ENCODE results near the gene EIF3B.
"Not testable (repeated sequence)": the region's sequence is repeated elsewhere in the genome, so short reads cannot be mapped to it uniquely, and the experiment has no call there.

EIF3B gene

DNA sequence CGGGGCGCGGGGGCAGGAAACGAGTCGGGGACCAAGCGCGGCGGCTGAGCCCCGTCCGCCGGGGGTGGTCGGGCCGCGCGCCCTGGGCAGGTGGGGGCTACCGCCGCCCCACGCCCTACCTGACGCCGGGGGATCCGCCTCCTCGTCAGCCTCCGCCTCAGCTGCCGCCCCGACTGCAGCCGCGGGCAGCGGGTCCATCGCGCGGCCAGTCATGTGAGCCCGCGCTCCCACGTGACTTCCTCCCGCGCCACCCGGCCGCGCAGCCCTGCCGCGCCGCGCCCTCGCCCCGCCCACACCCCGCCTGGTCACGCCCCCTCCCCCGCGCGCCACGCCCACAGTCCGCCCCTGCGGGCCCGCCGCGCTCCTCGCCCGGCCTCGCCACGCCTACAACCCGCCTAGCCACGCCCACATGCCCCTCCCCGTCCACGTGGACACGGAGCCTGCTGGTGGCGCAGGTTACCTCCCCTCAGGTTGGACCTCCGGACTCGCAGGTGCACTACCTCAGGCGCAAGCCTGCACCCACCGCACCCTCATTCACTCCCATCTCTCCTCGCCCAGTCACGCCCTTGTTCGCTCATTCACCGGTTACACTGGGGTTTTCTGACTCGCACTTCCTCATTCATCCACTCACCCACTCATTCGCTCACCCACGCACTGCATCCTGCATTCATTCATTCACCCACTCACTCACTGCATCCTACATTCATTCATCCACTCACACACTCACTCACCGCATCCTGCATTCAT is 40.2 kb upstream of the EIF3B start, which contains the start of gene SNX8:
Gene SNX8 (minus strand): TSS at position 233 of the 747 bp plus-strand sequence. CDS start 20 bp downstream, at position 213.
- peak within 1 kb of the TSS; percentile 86 for H3K4me3 ChIP-seq (replicated peaks; ENCODE audit: low read depth, low read length)
- TF ChIP-seq, protein P1, sequence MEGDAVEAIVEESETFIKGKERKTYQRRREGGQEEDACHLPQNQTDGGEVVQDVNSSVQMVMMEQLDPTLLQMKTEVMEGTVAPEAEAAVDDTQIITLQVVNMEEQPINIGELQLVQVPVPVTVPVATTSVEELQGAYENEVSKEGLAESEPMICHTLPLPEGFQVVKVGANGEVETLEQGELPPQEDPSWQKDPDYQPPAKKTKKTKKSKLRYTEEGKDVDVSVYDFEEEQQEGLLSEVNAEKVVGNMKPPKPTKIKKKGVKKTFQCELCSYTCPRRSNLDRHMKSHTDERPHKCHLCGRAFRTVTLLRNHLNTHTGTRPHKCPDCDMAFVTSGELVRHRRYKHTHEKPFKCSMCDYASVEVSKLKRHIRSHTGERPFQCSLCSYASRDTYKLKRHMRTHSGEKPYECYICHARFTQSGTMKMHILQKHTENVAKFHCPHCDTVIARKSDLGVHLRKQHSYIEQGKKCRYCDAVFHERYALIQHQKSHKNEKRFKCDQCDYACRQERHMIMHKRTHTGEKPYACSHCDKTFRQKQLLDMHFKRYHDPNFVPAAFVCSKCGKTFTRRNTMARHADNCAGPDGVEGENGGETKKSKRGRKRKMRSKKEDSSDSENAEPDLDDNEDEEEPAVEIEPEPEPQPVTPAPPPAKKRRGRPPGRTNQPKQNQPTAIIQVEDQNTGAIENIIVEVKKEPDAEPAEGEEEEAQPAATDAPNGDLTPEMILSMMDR (IDR thresholded peaks at IDR 0.05; ENCODE audit: low read depth, low read length, missing control alignments): no peak
- DNase-seq (ENCODE audit: extremely low read depth, low read depth): no peak

DNA sequence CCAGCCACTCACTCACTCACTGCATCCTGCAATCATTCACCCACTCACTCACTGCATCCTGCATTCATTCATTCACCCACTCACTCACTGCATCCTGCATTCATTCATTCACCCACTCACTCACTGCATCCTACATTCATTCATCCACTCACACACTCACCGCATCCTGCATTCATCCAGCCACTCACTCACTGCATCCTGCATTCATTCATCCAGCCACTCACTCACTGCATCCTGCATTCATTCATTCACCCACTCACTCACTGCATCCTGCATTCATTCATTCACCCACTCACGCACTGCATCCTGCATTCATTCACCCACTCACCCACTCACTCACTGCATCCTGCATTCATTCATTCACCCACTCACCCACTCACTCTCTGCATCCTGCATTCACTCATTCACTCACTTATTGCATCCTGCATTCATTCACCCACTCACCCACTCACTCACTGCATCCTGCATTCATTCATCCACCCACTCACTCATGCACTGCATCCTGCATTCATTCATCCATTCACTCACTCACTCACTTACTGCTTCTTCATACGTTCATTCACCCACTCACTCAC is 39.6 kb upstream of the EIF3B start:
- not testable (repeated sequence) for H3K4me3 ChIP-seq (replicated peaks; ENCODE audit: low read depth, low read length); DNase-seq (ENCODE audit: extremely low read depth, low read depth)

DNA sequence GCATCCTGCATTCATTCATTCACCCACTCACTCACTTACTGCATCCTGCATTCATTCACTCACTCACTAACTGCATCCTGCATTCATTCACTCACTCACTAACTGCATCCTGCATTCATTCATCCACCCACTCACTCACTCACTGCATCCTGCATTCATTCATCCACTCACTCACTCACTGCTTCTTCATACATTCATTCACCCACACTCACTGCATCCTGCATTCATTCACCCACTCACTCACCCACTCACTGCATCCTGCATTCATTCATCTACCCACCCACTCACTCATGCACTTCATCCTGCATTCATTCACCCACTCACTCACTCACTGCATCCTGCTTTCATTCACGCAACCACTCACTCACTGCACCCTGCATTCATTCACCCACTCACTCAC is 38.8 kb upstream of the EIF3B start:
- no peak for DNase-seq (ENCODE audit: extremely low read depth, low read depth)
- H3K4me3 ChIP-seq (replicated peaks; ENCODE audit: low read depth, low read length): no peak overlapping the region
- TF ChIP-seq, protein P1 (IDR thresholded peaks at IDR 0.05; ENCODE audit: low read depth, low read length, missing control alignments): no peak

DNA sequence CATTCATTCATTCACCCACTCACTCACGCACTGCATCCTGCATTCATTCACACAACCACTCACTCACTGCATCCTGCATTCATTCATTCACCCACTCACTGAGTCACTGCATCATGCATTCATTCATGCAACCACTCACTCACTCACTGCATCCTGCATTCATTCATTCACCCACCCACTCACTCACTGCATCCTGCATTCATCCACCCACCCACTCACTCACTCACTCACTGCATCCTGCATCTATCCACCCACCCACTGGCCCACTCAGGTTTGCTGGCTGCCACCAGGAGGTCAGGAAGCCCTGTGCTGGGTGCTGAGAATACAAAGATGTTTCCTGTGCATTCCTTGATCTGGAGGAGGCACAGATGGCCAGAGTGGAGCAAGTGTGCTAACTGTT is 38.0 kb upstream of the EIF3B start:
- no peak for DNase-seq (ENCODE audit: extremely low read depth, low read depth)
- H3K4me3 ChIP-seq (replicated peaks; ENCODE audit: low read depth, low read length): no peak overlapping the region
- TF ChIP-seq, protein P1 (IDR thresholded peaks at IDR 0.05; ENCODE audit: low read depth, low read length, missing control alignments): no peak

DNA sequence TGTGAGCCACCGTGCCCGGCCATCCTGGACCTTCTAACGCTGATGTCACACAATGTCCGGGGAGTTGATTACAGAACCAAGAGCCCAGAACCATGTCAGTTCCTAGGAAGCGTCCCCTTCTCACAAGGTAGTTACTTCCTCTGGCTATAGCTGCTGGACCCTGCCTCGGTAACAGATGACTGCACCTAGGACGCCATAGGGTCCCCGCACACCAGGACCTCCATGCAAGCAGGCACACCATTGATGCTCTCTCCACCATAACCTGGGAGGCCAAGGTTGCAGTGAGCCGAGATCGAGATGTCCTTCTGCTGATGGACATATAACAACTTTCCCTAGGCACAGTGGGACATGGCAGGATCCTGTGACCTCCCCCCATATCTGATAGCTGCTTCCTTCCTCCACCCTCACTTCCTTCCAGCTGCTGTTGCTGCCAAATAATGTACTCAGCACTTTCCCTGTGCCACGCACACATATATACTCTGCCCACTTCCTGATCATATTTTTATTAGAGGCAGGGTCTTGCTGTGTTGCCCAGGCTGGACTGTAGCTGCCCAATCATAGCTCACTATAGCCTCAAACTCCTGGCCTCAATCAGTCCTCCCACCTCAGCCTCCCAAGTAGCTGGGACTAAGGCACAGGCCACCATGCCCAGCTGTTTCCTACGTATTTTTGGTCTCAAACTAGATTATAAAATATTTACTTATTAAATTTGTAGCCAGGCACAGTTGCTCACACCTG is 36.9 kb upstream of the EIF3B start:
- TF ChIP-seq, protein P1 (IDR thresholded peaks at IDR 0.05; ENCODE audit: low read depth, low read length, missing control alignments): no peak

DNA sequence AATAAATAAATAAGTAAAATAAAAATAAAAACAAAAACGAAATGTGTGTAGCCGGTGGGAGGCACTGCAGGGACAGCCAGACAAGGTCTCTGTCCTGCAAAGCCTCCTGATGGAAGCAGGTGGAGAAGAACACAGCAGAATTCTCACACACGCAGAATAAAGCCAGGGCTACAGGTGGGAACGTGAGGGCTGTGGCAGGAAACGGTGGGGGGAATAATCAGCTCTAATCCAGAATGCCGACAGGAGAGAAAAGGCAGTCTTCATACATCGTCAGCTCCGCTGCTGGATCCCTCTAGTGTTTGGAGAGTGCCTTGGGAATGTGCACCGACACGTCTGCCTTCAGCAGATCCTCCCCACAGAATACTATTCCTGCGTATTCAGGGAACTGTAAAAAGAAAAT is 33.6 kb upstream of the EIF3B start:
- TF ChIP-seq, protein P1 (IDR thresholded peaks at IDR 0.05; ENCODE audit: low read depth, low read length, missing control alignments): peak; percentile 18
- no peak for DNase-seq (ENCODE audit: extremely low read depth, low read depth)
- H3K4me3 ChIP-seq (replicated peaks; ENCODE audit: low read depth, low read length): no peak overlapping the region

More for the DNA sequence above, 36.9 kb upstream of the EIF3B start:
- no peak overlapping the region for H3K4me3 ChIP-seq (replicated peaks; ENCODE audit: low read depth, low read length)
- DNase-seq (ENCODE audit: extremely low read depth, low read depth): no peak

DNA sequence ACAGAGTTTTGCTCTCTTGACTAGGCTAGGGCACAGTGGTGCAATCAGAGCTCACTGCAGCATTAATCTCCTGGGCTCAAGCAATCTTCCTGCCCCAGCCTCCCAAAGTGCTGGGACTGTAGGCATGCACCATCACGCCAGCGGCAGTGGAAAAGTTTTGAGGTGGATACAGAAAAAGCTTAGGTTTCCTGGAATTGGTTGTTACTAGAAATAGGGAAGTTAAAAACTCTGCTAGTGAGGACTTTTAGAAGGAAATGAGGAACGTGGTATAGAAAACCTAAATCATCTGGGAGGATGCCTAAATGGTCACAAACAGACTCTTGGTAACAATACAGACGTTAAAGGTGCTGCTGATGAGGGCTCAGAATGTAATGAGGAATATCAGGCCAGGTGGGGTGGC is 29.5 kb upstream of the EIF3B start:
- no peak overlapping the region for H3K4me3 ChIP-seq (replicated peaks; ENCODE audit: low read depth, low read length)
- no peak for DNase-seq (ENCODE audit: extremely low read depth, low read depth)
- TF ChIP-seq, protein P1 (IDR thresholded peaks at IDR 0.05; ENCODE audit: low read depth, low read length, missing control alignments): no peak

Data from HFF-Myc (cell line).